ENCODE measurements around the gene SYNGR1. TPM values are rescaled to one million over a fixed set of nuclear protein-coding genes. Genes with fewer than 3 reads are reported as not detected.
"Not testable (repeated sequence)": the region's sequence is repeated elsewhere in the genome, so short reads cannot be mapped to it uniquely, and the experiment has no call there.

Gene SYNGR1
- total RNA-seq, 1 donor from 2014 or later, result under 0.01 TPM

- no peak for DNase-seq (ENCODE audit: low read depth in 2 of 2)
Observed at GRCh38 chr22:39350757-39351688, 1.2 kb downstream of the SYNGR1 start.

- no peak for DNase-seq (ENCODE audit: low read depth in 2 of 2)
Observed at GRCh38 chr22:39351689-39352214, 2.0 kb downstream of the SYNGR1 start.

- no peak for DNase-seq (ENCODE audit: low read depth in 2 of 2)
Observed at GRCh38 chr22:39352306-39352891, 2.6 kb downstream of the SYNGR1 start.

DNA sequence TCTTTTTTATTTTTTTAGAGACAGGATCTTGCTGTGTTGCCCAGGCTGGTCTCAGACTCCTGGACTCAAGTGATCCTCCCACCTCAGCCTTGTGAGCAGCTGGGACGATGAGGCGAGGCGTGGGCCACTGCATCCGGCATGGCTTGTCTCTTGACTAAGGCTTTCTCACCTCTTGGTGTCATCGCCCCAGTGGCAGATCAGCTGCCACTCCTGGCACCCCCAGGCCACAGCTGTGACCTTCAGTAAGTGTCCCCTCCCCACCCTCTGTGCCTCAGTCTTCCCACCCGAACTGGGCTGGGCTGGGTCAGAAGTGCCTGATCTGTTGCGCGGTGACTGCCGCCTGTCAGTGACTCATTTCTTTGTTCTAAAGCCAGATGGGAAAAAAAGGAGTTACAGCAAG, 3.6 kb downstream of the SYNGR1 start:
- DNase-seq (ENCODE audit: low read depth in 2 of 2), result peak in 1 of 2 donors; percentile 31

GRCh38 chr22:39355080-39355479, 5.3 kb downstream of the SYNGR1 start:
- no peak for DNase-seq (ENCODE audit: low read depth in 2 of 2)

DNA sequence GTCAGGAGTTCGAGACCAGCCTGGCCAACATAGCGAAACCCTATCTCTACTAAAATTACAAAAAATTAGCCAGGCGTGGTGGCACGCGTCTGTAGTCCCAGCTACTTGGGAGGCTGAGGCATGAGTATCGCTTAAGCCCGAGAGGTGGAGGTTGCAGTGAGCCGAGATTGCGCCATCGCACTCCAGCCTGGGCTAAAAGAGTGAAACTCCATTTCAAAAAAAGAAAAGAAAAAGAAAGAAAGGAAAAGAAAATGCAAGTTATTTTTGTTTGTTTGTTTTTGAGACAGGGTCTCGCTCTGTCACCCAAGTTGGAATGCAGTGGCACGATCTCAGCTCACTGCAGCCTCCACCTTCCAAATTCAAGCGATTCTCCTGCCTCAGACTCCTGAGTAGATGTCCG, 6.0 kb downstream of the SYNGR1 start:
- not testable (repeated sequence) for DNase-seq (ENCODE audit: low read depth in 2 of 2)

GRCh38 chr22:39356464-39356863, 6.7 kb downstream of the SYNGR1 start:
- DNase-seq (ENCODE audit: low read depth in 2 of 2), result no peak

DNA sequence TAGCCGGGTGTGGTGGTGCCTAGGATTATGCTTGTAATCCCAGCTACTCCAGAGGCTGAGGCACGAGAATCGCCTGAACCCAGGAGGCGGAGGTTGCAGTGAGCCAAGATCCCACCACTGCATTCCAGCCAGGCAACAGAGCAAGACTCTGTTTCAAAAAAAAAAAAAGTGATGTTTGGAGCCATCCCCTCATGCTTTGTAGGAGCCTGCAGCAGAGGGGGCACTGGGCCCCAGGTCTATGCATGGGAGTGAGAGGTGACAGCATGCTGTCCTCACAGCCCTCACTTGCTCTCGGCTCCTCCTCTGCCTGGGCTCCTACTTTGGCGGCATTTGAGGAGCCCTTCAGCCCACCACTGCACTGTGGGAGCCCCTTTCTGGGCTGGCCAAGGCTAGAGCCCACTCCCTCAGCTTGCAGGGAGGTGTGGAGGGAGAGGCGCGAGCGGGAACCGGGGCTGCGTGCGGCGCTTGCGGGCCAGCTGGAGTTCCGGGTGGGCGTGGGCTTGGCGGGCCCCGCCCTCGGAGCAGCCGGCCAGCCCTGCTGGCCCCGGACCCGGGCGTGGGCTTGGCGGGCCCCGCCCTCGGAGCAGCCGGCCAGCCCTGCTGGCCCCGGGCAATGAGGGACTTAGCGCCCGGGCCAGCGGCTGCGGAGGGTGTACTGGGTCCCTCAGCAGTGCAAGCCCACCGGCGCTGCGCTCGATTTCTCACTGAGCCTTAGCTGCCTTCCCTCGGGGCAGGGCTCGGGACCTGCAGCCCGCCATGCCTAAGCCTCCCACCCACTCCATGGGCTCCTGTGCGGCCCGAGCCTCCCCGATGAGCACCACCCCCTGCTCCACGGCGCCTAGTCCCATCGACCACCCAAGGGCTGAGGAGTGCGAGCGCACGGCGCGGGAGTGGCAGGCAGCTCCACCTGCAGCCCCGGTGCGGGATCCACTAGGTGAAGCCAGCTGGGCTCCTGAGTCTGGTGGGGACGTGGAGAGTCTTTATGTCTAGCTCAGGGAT, 7.6 kb downstream of the SYNGR1 start:
- DNase-seq (ENCODE audit: low read depth in 2 of 2), result not testable (repeated sequence)

DNA sequence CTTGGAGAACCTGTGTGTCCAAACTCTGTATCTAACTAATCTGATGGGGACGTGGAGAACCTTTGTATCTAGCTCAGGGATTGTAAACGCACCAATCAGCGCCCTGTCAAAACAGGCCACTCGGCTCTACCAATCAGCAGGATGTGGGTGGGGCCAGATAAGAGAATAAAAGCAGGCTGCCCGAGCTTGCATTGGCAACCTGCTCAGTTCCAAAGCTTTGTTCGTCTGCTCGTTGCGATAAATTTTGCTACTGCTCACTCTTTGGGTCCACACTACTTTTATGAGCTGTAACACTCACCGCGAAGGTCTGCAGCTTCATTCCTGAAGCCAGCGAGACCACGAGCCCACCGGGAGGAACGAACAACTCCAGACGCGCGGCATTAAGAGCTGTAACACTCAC, 8.4 kb downstream of the SYNGR1 start:
- DNase-seq (ENCODE audit: low read depth in 2 of 2), result not testable (repeated sequence)

DNA sequence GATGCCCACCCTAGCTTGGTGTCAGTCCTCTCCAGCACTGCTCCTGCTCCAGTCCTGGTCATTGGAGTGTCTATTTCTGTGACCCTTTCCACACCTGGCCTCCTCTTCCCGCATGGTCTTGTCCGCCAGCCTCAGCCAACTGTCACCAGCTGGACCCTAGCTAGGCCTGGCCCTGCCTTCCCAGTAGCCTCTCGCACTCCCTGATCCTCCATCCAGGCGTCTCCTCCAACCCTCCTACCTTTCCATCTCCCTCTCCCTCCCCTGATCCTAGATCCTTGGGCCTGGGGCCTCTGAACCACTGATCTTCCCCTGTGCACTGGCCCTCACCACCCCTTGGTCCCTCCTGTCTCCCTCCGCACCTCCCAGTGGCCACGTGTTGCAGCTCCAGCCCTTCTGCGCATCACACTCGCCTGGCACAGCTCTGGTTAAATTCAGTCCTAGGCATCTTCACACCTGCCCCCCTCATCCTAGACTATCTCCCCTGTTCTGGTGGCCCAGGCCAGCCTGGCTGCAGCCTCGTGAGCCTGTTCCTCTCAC, 9.9 kb downstream of the SYNGR1 start:
- DNase-seq (ENCODE audit: low read depth in 2 of 2), result no peak

GRCh38 chr22:39360242-39360641, 10.5 kb downstream of the SYNGR1 start:
- DNase-seq (ENCODE audit: low read depth in 2 of 2), result no peak

- no peak for DNase-seq (ENCODE audit: low read depth in 2 of 2)
Observed at GRCh38 chr22:39360674-39361413, 11.1 kb downstream of the SYNGR1 start.

- DNase-seq (ENCODE audit: low read depth in 2 of 2), result no peak
Observed at GRCh38 chr22:39361496-39361895, 11.7 kb downstream of the SYNGR1 start.

DNA sequence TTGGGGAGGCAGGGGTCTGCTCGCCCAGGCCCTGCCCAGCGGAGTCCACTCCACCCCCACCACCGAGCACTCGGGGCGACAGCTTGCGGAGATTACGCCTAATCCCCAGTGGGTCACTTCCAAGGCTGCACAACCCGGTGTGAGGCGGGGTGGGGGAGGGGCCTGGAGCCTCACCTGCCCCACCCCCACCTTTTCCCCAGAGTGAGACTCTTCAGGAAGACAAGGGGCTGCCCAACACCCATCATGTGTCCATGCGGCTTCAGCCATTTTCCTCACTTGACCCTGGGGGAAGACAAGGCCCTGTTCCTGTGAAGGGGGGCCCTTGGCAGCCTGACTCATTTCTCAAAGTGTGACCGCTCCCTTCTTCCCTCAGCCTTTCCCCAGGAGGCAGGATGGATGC, 12.5 kb downstream of the SYNGR1 start:
- DNase-seq (ENCODE audit: low read depth in 2 of 2), result no peak

GRCh38 chr22:39362932-39363331, 13.1 kb downstream of the SYNGR1 start:
- DNase-seq (ENCODE audit: low read depth in 2 of 2), result no peak

DNA sequence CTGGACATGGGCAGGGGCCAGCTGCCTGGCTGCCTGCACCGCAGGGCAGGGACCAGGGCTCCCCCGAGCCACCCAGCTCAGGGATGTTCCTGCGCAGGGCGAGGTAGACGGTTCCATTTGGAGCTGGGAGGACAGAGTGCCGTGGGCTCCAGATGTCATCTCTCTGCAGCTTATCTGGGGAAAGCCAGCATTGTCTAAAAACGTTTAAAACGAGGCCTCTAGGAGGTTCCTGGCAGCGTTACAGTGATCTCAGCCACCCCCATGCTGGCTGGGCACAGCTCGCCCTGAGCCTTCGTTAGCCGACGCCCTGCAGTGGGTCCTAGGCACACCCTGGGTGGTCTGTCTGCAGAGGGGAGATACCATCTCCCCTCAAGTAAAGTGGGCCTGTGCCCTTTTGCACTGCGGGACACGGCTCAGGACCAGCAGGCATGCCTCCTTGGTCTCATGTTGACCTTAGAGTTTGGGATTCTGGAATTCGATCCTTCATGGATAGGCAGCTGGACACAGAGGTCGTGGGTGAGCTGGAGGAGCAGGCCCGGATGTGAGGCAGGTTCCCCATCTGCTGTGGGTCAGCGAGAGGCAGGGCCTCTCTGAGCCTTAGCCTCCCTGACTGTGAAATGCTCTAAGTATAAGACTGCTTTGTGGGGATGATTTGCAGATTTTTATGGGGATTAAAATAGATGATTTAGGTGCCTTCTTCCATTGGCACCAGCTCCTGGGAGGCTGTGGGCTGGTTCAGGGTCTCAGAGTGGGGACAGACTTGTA, 14.1 kb downstream of the SYNGR1 start:
- no peak for DNase-seq (ENCODE audit: low read depth in 2 of 2)

DNA sequence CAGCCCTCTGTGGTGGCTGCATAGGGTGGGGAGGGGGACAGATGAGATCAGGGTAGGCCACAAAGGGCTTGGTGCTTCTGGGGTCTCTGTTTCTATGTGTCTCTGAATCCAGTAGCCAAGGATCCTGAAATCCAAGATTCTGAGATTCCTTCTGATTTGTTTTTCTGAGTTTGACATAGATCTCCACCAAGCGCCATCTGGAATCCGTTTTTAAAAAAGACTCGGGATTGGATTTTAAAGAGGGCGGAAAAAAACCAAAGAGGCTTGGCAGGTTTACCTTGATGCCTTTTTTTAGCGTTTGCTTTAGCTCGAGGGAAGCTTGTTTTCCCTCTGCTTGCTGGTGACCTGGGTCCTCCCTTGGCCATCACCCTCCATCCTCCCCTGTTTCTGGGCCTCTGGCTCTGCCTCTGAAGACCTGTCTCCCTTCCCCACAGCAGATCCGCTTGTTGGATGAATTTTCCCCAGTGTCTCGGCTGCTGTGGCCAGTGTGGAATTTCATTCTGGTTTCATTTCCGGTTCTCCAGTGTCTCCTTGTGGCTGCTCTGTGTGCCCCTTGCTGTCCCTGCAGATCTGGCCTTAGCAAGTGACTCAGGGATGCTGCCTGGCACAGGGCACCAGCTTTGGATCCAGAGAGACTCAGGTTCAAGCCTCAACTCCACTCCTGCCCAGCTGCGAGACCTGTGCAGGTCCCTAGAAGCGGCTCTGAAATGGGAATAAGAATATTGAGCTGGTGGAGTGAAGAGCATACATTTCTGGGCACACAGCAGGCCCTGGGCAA, 15.1 kb downstream of the SYNGR1 start:
- no peak for DNase-seq (ENCODE audit: low read depth in 2 of 2)

DNA sequence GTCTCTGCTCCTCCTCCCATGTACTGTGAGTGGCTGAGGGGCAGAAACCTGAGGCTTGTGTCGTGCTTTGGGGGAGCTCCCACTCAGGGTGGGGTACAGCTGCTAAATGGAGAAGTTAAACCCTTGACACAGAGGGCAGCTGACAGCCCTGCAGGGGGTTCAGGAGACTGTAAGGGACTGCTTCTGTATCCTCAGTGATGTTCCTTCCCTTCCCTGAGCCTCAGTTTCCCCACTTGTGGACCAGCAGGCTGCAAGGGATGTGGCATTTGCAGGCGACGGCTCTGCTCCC, 15.6 kb downstream of the SYNGR1 start:
- no peak for DNase-seq (ENCODE audit: low read depth in 2 of 2)

- no peak for DNase-seq (ENCODE audit: low read depth in 2 of 2)
Observed at GRCh38 chr22:39367035-39367434, 17.2 kb downstream of the SYNGR1 start.
